Uterus (tissue), 4 donors: ENCODE data around the gene ZNF718. TPM values are rescaled to one million over a fixed set of nuclear protein-coding genes. Genes with fewer than 3 reads are reported as not detected.
"Not testable (repeated sequence)": the region's sequence is repeated elsewhere in the genome, so short reads cannot be mapped to it uniquely, and the experiment has no call there.

Experiments used
- DNase-seq, 2 donors: peaks; one replicate each; pipeline ENCODE4 v3.0.0-alpha.2; 2019 to 2020
- H3K27ac ChIP-seq, 2 donors: fragments of 200-600 bp; sonication (generic); 1 replicate in 1 of 2; 2 replicates in 1 of 2; pipeline ENCODE4 v1.5.1; 2016 to 2018
- H3K27me3 ChIP-seq, 2 donors: fragments of 200-600 bp; sonication (generic); one replicate each; pipeline ENCODE4 v1.5.1; 2018 to 2019; ENCODE audit warnings: control low read depth in 1 of 2
- H3K36me3 ChIP-seq, 2 donors: fragments of 200-600 bp; sonication (generic); one replicate each; pipeline ENCODE4 v1.5.1; 2019; ENCODE audit warnings: control low read depth in 1 of 2
- H3K4me1 ChIP-seq, 2 donors: fragments of 200-600 bp; sonication (generic); one replicate each; pipeline ENCODE4 v1.5.1; 2018 to 2019; ENCODE audit warnings: control low read depth in 1 of 2
- H3K4me3 ChIP-seq, 2 donors: fragments of 200-600 bp; sonication (generic); 1 replicate in 1 of 2; 2 replicates in 1 of 2; pipeline ENCODE4 v1.5.1; 2018 to 2019; ENCODE audit warnings: mild to moderate bottlenecking in 1 of 2
- H3K9me3 ChIP-seq, 2 donors: fragments of 200-600 bp; sonication (generic); one replicate each; pipeline ENCODE4 v1.5.1; 2019; ENCODE audit warnings: control low read depth in 1 of 2
- POLR2A ChIP-seq, 2 donors: fragments of 450-650 bp; IDR thresholded peaks; one replicate each; pipeline ENCODE4 v1.6.1; 2016; ENCODE audit warnings: antibody characterized with exemption in 2 of 2, mild to moderate bottlenecking in 1 of 2, moderate library complexity in 1 of 2
- intact Hi-C: fragments of 100-400 bp; cut with DNase I; formaldehyde crosslinking; loops from one replicate; pipeline ENCODE4 v1.15.1; 2023; ENCODE audit warnings: low total_unique reads
- total RNA-seq, 4 donors: library from RNA; depleted of rRNA in 3 of 4; stranded (reverse); fragments of >200 nt in 3 of 4; gene quantifications; one replicate each; pipeline versions ENCODE4 v1.1.0 to v1.2.4, GENCODE V29; 2014 to 2023
- TF ChIP-seq, protein P1 (sequence below), 4 experiments: fragments of 200-600 bp in 2 of 4; fragments of 450-650 bp in 2 of 4; sonication (generic) in 2 of 4; IDR thresholded peaks; one replicate each; pipeline ENCODE4 v1.5.1; 2016 to 2019; ENCODE audit warnings: antibody characterized with exemption in 4 of 4, mild to moderate bottlenecking in 2 of 4, moderate library complexity in 1 of 4
- donor health status: DM: yes; HTN: yes; CAD: no.

ZNF718 gene
- total RNA-seq, 4 donors from 2014 or later = 2.6 to 20.9 (median 16.1) TPM

DNA sequence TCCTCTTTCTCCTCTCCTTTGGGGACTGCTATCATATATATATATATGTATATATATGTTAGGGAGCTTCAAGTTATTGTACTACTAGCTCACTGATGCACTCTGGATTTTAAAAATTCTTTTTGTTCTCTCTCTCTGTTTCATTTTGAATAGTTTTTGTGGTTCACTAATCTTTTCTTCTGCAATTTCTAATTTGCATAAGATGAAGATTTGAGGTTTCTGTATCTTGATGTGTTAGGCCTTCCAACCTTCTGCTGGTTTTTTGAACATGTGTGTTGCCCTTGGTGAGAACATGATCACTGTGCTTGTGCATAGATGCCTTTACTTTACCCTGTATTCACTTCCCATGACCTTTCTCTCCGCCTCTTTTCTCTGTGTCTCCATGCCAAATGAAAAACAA, 7.8 kb upstream of the ZNF718 start:
- Histone ChIP-seq H3K36me3 (no peaks in the 10 kb centered on the region), H3K9me3 (no peaks in the 10 kb centered on the region), H3K4me3 (no peak overlapping the region), H3K4me1 (no peaks in the 10 kb centered on the region), H3K27ac (no peak overlapping the region), H3K27me3 (no peaks in the 10 kb centered on the region)
- DNase-seq = no peak
- intact Hi-C loops = no loop called here
- TF ChIP-seq, protein P1, sequence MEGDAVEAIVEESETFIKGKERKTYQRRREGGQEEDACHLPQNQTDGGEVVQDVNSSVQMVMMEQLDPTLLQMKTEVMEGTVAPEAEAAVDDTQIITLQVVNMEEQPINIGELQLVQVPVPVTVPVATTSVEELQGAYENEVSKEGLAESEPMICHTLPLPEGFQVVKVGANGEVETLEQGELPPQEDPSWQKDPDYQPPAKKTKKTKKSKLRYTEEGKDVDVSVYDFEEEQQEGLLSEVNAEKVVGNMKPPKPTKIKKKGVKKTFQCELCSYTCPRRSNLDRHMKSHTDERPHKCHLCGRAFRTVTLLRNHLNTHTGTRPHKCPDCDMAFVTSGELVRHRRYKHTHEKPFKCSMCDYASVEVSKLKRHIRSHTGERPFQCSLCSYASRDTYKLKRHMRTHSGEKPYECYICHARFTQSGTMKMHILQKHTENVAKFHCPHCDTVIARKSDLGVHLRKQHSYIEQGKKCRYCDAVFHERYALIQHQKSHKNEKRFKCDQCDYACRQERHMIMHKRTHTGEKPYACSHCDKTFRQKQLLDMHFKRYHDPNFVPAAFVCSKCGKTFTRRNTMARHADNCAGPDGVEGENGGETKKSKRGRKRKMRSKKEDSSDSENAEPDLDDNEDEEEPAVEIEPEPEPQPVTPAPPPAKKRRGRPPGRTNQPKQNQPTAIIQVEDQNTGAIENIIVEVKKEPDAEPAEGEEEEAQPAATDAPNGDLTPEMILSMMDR (IDR thresholded peaks at IDR 0.05) = no peak
- TF ChIP-seq POLR2A (IDR thresholded peaks at IDR 0.05) = no peak

DNA sequence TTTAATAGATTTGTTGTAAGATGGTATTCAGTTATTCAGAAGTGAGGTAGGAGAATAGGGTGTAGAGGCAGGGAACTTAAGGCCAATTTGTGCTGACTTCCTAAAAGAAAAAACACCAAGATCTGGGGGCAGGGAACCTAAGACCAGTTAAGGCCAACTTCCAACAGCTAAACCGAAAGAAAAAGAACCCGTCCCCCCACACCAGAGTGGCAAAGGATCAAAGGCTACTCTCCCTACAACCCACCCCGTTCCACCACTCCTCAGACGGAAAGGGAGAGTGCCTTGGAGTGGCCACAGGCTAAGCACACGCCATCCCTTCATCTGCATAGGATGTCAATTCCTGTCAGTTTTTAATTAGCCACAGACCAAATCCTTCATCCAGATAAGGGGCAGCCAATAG, 3.7 kb upstream of the ZNF718 start:
- Histone ChIP-seq H3K27ac (no peak overlapping the region), H3K9me3 (no peaks in the 10 kb centered on the region), H3K27me3 (no peaks in the 10 kb centered on the region), H3K36me3 (no peaks in the 10 kb centered on the region), H3K4me1 (peaks cover 3 to 4% of the 10 kb centered on the region in 2 donors), H3K4me3 (no peak overlapping the region)
- DNase-seq = no peak
- no peak for TF ChIP-seq POLR2A (IDR thresholded peaks at IDR 0.05)
- TF ChIP-seq, protein P1 (IDR thresholded peaks at IDR 0.05) = no peak
- intact Hi-C loops = no loop called here

DNA sequence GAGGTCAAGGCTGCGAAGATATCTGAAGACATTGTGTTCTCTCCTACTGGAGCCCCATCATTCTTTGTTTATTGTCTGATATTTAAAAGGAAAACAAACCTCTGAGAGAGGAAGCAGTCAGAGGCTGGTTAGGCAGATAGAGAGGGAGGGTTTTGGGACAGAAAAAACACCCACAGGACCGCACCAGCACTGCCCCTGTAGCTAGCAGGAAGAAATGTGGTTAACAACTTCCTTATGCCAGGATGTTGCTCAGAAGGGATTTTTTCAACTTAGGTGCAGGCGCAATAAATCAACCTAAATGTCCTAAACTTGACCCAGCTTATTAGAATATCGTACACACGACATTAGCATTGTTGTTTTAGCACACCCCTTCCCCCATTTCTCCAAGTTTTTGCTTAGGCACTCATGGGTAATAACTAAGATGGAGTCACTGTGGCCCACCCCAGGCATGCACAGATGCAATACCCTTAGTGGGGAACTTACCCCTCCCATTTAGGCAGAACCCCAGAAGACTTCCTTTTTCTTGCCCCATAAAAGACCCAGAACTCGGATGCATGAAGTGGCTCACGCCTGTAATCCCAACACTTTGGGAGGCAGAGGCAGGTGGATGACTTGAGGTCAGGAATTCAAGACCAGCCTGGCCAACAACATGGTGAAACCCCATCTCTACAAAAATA, 2.8 kb upstream of the ZNF718 start:
- Histone ChIP-seq H3K36me3 (no peaks in the 10 kb centered on the region), H3K27ac (no peak overlapping the region), H3K27me3 (no peaks in the 10 kb centered on the region), H3K4me3 (no peak overlapping the region), H3K4me1 (peaks cover 9 to 11% of the 10 kb centered on the region in 2 donors), H3K9me3 (no peaks in the 10 kb centered on the region)
- intact Hi-C loops = no loop called here
- DNase-seq = no peak
- TF ChIP-seq POLR2A (IDR thresholded peaks at IDR 0.05) = no peak
- TF ChIP-seq, protein P1 (IDR thresholded peaks at IDR 0.05) = no peak

GRCh38 chr4:123922-124274, 403 bp upstream of the ZNF718 start:
- not testable (repeated sequence) for DNase-seq

GRCh38 chr4:125091-125771, 930 bp downstream of the ZNF718 start:
- Histone ChIP-seq H3K27ac (peak overlapping the region; percentile 88 to 90), H3K27me3 (no peaks in the 10 kb centered on the region), H3K4me1 (peaks cover 9 to 12% of the 10 kb centered on the region in 2 donors), H3K4me3 (peak overlapping the region; percentile 77 to 86), H3K36me3 (no peaks in the 10 kb centered on the region), H3K9me3 (no peaks in the 10 kb centered on the region)
- intact Hi-C loops = no loop called here
- no peak for DNase-seq
- TF ChIP-seq, protein P1 (IDR thresholded peaks at IDR 0.05) = no peak
- TF ChIP-seq POLR2A (IDR thresholded peaks at IDR 0.05) = no peak

More at GRCh38 chr4:123922-124274, 403 bp upstream of the ZNF718 start:
- H3K9me3 ChIP-seq, H3K36me3 ChIP-seq, intact Hi-C loops, H3K27me3 ChIP-seq: not testable (repeated sequence)
- peak overlapping the region; percentile 88 to 90 for H3K27ac ChIP-seq
- H3K4me1 ChIP-seq = peaks cover 9 to 12% of the 10 kb centered on the region in 2 donors
- H3K4me3 ChIP-seq = peak overlapping the region; percentile 77 to 86
